Esophagus muscularis mucosa (tissue), 4 donors: ENCODE data around the gene ZNF234. TPM values are rescaled to one million over a fixed set of nuclear protein-coding genes. Genes with fewer than 3 reads are reported as not detected.

ENCODE experiments used
- DNase-seq: peaks from one replicate; pipeline ENCODE4 v3.0.0-alpha.2; 2017; ENCODE audit errors: extremely low spot score
- H3K27ac ChIP-seq, 4 donors: fragments of 200-600 bp; sonication (generic); replicated peaks in 1 of 4; 1 replicate in 3 of 4; 2 replicates in 1 of 4; pipeline ENCODE4 v1.5.1; 2016 to 2019; ENCODE audit warnings: mild to moderate bottlenecking in 1 of 4
- H3K27me3 ChIP-seq, 4 donors: fragments of 200-600 bp; sonication (generic); one replicate each; pipeline versions ENCODE4 v1.5.1 to v1.6.0; 2016 to 2019
- H3K36me3 ChIP-seq, 4 donors: fragments of 200-600 bp; sonication (generic); one replicate each; pipeline ENCODE4 v1.5.1; 2016 to 2019
- H3K4me1 ChIP-seq, 4 donors: fragments of 200-600 bp; sonication (generic); one replicate each; pipeline ENCODE4 v1.5.1; 2016 to 2019
- H3K4me3 ChIP-seq, 4 donors: fragments of 200-600 bp; sonication (generic); 1 replicate in 2 of 4; 2 replicates in 2 of 4; pipeline ENCODE4 v1.5.1; 2016 to 2019; ENCODE audit warnings: mild to moderate bottlenecking in 4 of 4, moderate library complexity in 1 of 4
- H3K9me3 ChIP-seq, 4 donors: fragments of 200-600 bp; sonication (generic); 1 replicate in 3 of 4; 2 replicates in 1 of 4; pipeline ENCODE4 v1.5.1; 2016 to 2019
- CTCF ChIP-seq, 3 experiments: fragments of 200-600 bp in 2 of 3; fragments of 450-650 bp in 1 of 3; sonication (generic) in 2 of 3; IDR thresholded peaks; one replicate each; pipeline ENCODE4 v1.5.1; 2017 to 2019; ENCODE audit warnings: antibody characterized with exemption in 3 of 3, mild to moderate bottlenecking in 2 of 3, moderate library complexity in 1 of 3
- EP300 ChIP-seq: sonication (generic); formaldehyde crosslinking; IDR thresholded peaks from one replicate; pipeline ENCODE4 v1.6.1; 2017; ENCODE audit warnings: antibody characterized with exemption
- POLR2A ChIP-seq: fragments of 450-650 bp; IDR thresholded peaks from one replicate; pipeline ENCODE4 v1.6.1; 2017; ENCODE audit warnings: antibody characterized with exemption, moderate library complexity, mild to moderate bottlenecking, low read depth
- POLR2AphosphoS5 ChIP-seq, 2 donors: sonication (generic); formaldehyde crosslinking; IDR thresholded peaks; one replicate each; pipeline ENCODE4 v1.6.1; 2017; ENCODE audit warnings: antibody characterized with exemption in 2 of 2
- WGBS: methylation state at CpG from one replicate; pipeline ENCODE4 v1.1.5; 2018; 5-methylcytosine and 5-hydroxymethylcytosine counted together
- intact Hi-C: fragments of 100-400 bp; cut with DNase I; formaldehyde crosslinking; loops from one replicate; pipeline ENCODE4 v1.15.1; 2023
- total RNA-seq, 4 donors: library from RNA; depleted of rRNA; stranded (reverse); fragments of >200 nt; gene quantifications; one replicate each; pipeline versions ENCODE4 v1.1.0 to v1.2.1, GENCODE V29; 2016

ZNF234 gene
- total RNA-seq, 4 donors from 2014 or later, result 5.4 to 7.0 (median 5.7) TPM

- peaks cover 0 to 74% (median 52%) of the 10 kb centered on the region in 4 donors for H3K9me3 ChIP-seq
- peaks cover 25 to 40% (median 33%) of the 10 kb centered on the region in 4 donors for H3K36me3 ChIP-seq
- peaks cover 12 to 20% (median 17%) of the 10 kb centered on the region in 4 donors for H3K4me1 ChIP-seq
- intact Hi-C loops, result no loop called here
- no peak for DNase-seq
- no peak overlapping the region for H3K27ac ChIP-seq
- TF ChIP-seq POLR2AphosphoS5 (IDR thresholded peaks at IDR 0.05), result no peak
- no peak for TF ChIP-seq CTCF (IDR thresholded peaks at IDR 0.05)
- TF ChIP-seq POLR2A, result no peak
- TF ChIP-seq EP300, result no peak
- H3K4me3 ChIP-seq, result no peak overlapping the region
- no peaks in the 10 kb centered on the region for H3K27me3 ChIP-seq
These were observed 31.9 kb upstream of the ZNF234 start for GRCh38 chr19:44109458-44109857.

GRCh38 chr19:44111910-44112463 is 29.4 kb upstream of the ZNF234 start:
- peaks cover 14 to 23% (median 20%) of the 10 kb centered on the region in 4 donors for H3K4me1 ChIP-seq
- TF ChIP-seq EP300, result no peak
- TF ChIP-seq CTCF (IDR thresholded peaks at IDR 0.05), result no peak
- TF ChIP-seq POLR2A, result no peak
- TF ChIP-seq POLR2AphosphoS5 (IDR thresholded peaks at IDR 0.05), result no peak
- peaks cover 0 to 49% (median 33%) of the 10 kb centered on the region in 4 donors for H3K9me3 ChIP-seq
- WGBS, result 13% methylated on average over 16 of the region's 17 CpGs
- H3K36me3 ChIP-seq, result peaks cover 11 to 23% (median 22%) of the 10 kb centered on the region in 4 donors
- no peaks in the 10 kb centered on the region for H3K27me3 ChIP-seq
- DNase-seq, result no peak
- H3K27ac ChIP-seq, result no peak overlapping the region
- H3K4me3 ChIP-seq, result peak overlapping the region; percentile 66 to 84 (median 68)
- intact Hi-C loops, result loop anchor here (2.0 to 5.0 kb wide), 5 partner anchors 17 to 110 kb away; partner anchors contain the start of genes ZNF223, ZNF224, ZNF230 and ZNF284

GRCh38 chr19:44112802-44113137 is 28.6 kb upstream of the ZNF234 start:
- DNase-seq, result no peak
- Histone ChIP-seq H3K36me3 (peaks cover 3 to 22% (median 21%) of the 10 kb centered on the region in 4 donors), H3K27ac (peak overlapping the region; percentile 50 to 88 (median 74)), H3K27me3 (no peaks in the 10 kb centered on the region), H3K4me1 (peaks cover 14 to 23% (median 20%) of the 10 kb centered on the region in 4 donors), H3K9me3 (peaks cover 0 to 41% (median 25%) of the 10 kb centered on the region in 4 donors), H3K4me3 (peak overlapping the region; percentile 66 to 84 (median 68))
- 1% methylated on average over 11 of the region's 11 CpGs for WGBS
- intact Hi-C loops, result loop anchor here (2.0 to 5.0 kb wide), 5 partner anchors 18 to 110 kb away; partner anchors contain the start of genes ZNF223, ZNF224, ZNF230 and ZNF284
- TF ChIP-seq POLR2AphosphoS5 (IDR thresholded peaks at IDR 0.05) (no peak), EP300 (no peak), CTCF (IDR thresholded peaks at IDR 0.05) (no peak), POLR2A (no peak)

- Histone ChIP-seq H3K36me3 (peaks cover 5 to 22% (median 21%) of the 10 kb centered on the region in 4 donors), H3K4me3 (peak within 1 kb of the TSS; percentile 66 to 84 (median 68)), H3K4me1 (peaks cover 14 to 23% (median 20%) of the 10 kb centered on the region in 4 donors), H3K9me3 (peaks cover 0 to 36% (median 20%) of the 10 kb centered on the region in 4 donors), H3K27ac (peak within 1 kb of the TSS; percentile 65 to 88 (median 78)), H3K27me3 (no peaks in the 10 kb centered on the region)
- WGBS, result 0% methylated on average over 32 of the region's 44 CpGs
- DNase-seq, result peak; percentile 98
- TF ChIP-seq POLR2AphosphoS5 (IDR thresholded peaks at IDR 0.05) (peak; percentile 75 to 93), EP300 (no peak), CTCF (IDR thresholded peaks at IDR 0.05) (peak in 2 of 3 experiments; percentile 21 to 26), POLR2A (no peak)
- intact Hi-C loops, result loop anchor here (2.0 to 5.0 kb wide), 5 partner anchors 18 to 111 kb away; partner anchors contain the start of genes ZNF223, ZNF224, ZNF230 and ZNF284
These were observed 28.1 kb upstream of the ZNF234 start, which contains the start of gene ZNF225 for GRCh38 chr19:44113138-44113783. Gene ZNF225, plus strand, starts transcription at chr19:44113399. Its CDS starts 2,429 bp downstream, at chr19:44115828.
